ENCODE measurements around the gene CKAP2. TPM values are rescaled to one million over a fixed set of nuclear protein-coding genes. Genes with fewer than 3 reads are reported as not detected.
A peak's percentile ranks its signal among the peaks of the same experiment; 100 is the strongest.

Gene CKAP2
- total and polyA plus RNA-seq, 2 experiments from 2014 or later, result 24.9 to 47.2 TPM

- peak in 1 of 2 donors; percentile 48 for DNase-seq (ENCODE audit: low read depth in 1 of 2, low spot score in 1 of 2)
- Histone ChIP-seq H3K27me3 (no peaks in the 10 kb centered on the region), H3K4me3 (no peak overlapping the region), H3K36me3 (peaks cover 24% of the 10 kb centered on the region), H3K9me3 (ENCODE audit: low read depth) (no peaks in the 10 kb centered on the region), H3K4me1 (ENCODE audit: low read depth) (peaks cover 8% of the 10 kb centered on the region), H3K27ac (no peak overlapping the region)
- no peak for TF ChIP-seq CTCF (IDR thresholded peaks at IDR 0.05; ENCODE audit: low read depth, low read length)
Measured at GRCh38 chr13:52428295-52428694, 27.0 kb upstream of the CKAP2 start.

DNA sequence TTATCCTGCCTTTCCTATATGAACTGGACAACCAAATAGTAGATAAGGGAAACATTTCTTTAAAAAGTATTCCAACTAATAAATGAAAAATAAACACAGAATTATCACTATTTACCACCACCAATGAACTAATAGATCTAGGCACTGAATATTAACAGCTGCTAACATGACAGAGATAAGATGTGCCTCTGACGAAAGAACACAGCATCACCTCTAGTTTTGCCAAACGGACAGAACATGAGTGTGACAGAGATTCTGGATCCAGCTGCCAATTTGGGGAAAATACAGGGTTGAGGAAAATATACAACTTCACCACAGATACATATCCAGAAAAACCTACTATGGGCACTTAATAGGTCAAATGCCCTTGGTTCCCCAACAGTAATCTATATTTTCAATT lies 22.8 kb upstream of the CKAP2 start:
- no peak overlapping the region for H3K4me3 ChIP-seq
- H3K36me3 ChIP-seq, result peaks cover 26% of the 10 kb centered on the region
- no peaks in the 10 kb centered on the region for H3K27me3 ChIP-seq
- H3K27ac ChIP-seq, result no peak overlapping the region
- TF ChIP-seq CTCF (IDR thresholded peaks at IDR 0.05; ENCODE audit: low read depth, low read length), result no peak
- no peaks in the 10 kb centered on the region for H3K9me3 ChIP-seq (ENCODE audit: low read depth)
- H3K4me1 ChIP-seq (ENCODE audit: low read depth), result peaks cover 8% of the 10 kb centered on the region
- no peak for DNase-seq (ENCODE audit: low read depth in 1 of 2, low spot score in 1 of 2)

- Histone ChIP-seq H3K27ac (no peak overlapping the region), H3K4me1 (ENCODE audit: low read depth) (no peaks in the 10 kb centered on the region), H3K36me3 (no peaks in the 10 kb centered on the region), H3K4me3 (no peak overlapping the region), H3K27me3 (no peaks in the 10 kb centered on the region), H3K9me3 (ENCODE audit: low read depth) (no peaks in the 10 kb centered on the region)
- TF ChIP-seq CTCF (IDR thresholded peaks at IDR 0.05; ENCODE audit: low read depth, low read length), result no peak
- peak in 1 of 2 donors; percentile 24 for DNase-seq (ENCODE audit: low read depth in 1 of 2, low spot score in 1 of 2)
Measured at GRCh38 chr13:52446265-52446664, 9.0 kb upstream of the CKAP2 start.

- Histone ChIP-seq H3K9me3 (ENCODE audit: low read depth) (no peaks in the 10 kb centered on the region), H3K27ac (no peak overlapping the region), H3K4me3 (no peak overlapping the region), H3K36me3 (no peaks in the 10 kb centered on the region), H3K27me3 (no peaks in the 10 kb centered on the region), H3K4me1 (ENCODE audit: low read depth) (no peaks in the 10 kb centered on the region)
- TF ChIP-seq CTCF (IDR thresholded peaks at IDR 0.05; ENCODE audit: low read depth, low read length), result no peak
- DNase-seq (ENCODE audit: low read depth in 1 of 2, low spot score in 1 of 2), result no peak
Measured at GRCh38 chr13:52447354-52447753, 7.9 kb upstream of the CKAP2 start.

DNA sequence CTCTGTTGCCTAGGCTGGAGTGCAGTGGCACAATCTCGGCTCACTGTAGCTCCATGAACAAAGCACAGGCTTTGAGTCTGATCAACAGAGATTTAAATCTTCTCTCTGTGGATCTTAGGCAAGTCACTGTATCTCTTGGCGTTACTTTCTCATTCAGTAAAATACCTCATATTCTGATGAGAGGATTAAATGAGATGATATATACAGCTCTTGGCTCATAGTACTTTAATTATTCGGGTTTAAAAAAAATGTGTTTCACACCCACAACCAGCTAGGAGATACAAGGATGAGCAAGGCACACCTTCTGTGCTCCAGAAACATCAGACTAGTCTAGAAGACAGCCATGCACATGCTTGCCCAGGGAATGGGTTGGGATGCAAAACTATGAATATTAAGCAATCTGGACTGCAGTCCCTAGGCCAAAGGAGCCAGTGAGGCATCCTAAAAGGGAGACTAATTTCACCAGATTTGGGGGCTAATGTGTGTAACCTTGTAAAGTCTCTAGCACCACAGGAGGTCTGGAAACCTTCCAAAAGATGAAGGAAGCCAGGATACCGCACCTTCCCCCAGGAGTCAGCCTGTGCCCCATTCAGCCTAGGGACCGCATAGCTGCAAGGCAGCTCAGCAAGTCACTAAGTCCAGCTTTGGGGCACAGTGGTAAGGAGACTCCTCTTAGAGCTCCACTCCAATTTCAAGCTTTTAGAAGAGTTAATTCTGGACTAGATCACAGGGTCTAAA lies 7.3 kb upstream of the CKAP2 start:
- H3K4me1 ChIP-seq (ENCODE audit: low read depth), result no peaks in the 10 kb centered on the region
- no peak overlapping the region for H3K27ac ChIP-seq
- no peaks in the 10 kb centered on the region for H3K36me3 ChIP-seq
- TF ChIP-seq CTCF (IDR thresholded peaks at IDR 0.05; ENCODE audit: low read depth, low read length), result no peak
- H3K4me3 ChIP-seq, result no peak overlapping the region
- no peaks in the 10 kb centered on the region for H3K27me3 ChIP-seq
- no peak for DNase-seq (ENCODE audit: low read depth in 1 of 2, low spot score in 1 of 2)
- no peaks in the 10 kb centered on the region for H3K9me3 ChIP-seq (ENCODE audit: low read depth)
